Tibial artery (tissue), 4 donors: ENCODE results near the gene GGCT.
A peak's percentile ranks its signal among the peaks of the same experiment; 100 is the strongest.
"Not testable (repeated sequence)": the region's sequence is repeated elsewhere in the genome, so short reads cannot be mapped to it uniquely, and the experiment has no call there.

ENCODE experiments used
- DNase-seq, 2 donors: peaks; one replicate each; pipeline ENCODE4 v3.0.0-alpha.2; 2019
- H3K27ac ChIP-seq, 2 donors: fragments of 200-600 bp; sonication (generic) in 1 of 2; 1 replicate in 1 of 2; 2 replicates in 1 of 2; pipeline ENCODE4 v1.5.1; 2018 to 2019; ENCODE audit warnings: mild to moderate bottlenecking in 1 of 2
- H3K27me3 ChIP-seq, 2 donors: fragments of 200-600 bp; sonication (generic) in 1 of 2; one replicate each; pipeline versions ENCODE4 v1.5.1 to v1.6.0; 2016 to 2019
- H3K36me3 ChIP-seq, 3 donors: fragments of 200-600 bp; sonication (generic) in 2 of 3; one replicate each; pipeline ENCODE4 v1.5.1; 2016 to 2019; ENCODE audit warnings: mild to moderate bottlenecking in 2 of 3
- H3K4me1 ChIP-seq, 4 donors: fragments of 200-600 bp; sonication (generic) in 2 of 4; 1 replicate in 3 of 4; 2 replicates in 1 of 4; pipeline ENCODE4 v1.5.1; 2016 to 2019
- H3K4me3 ChIP-seq, 2 donors: fragments of 200-600 bp; sonication (generic) in 1 of 2; 1 replicate in 1 of 2; 2 replicates in 1 of 2; pipeline ENCODE4 v1.5.1; 2018 to 2019; ENCODE audit warnings: mild to moderate bottlenecking in 2 of 2
- H3K9me3 ChIP-seq, 3 donors: fragments of 200-600 bp; sonication (generic) in 1 of 3; one replicate each; pipeline ENCODE4 v1.5.1; 2016 to 2019
- intact Hi-C: fragments of 100-400 bp; cut with DNase I; formaldehyde crosslinking; loops from one replicate; pipeline ENCODE4 v1.15.0; 2023; ENCODE audit warnings: low total_unique reads
- TF ChIP-seq, protein P1 (sequence below), 2 experiments: fragments of 200-600 bp in 1 of 2; fragments of 450-650 bp in 1 of 2; IDR thresholded peaks; one replicate each; pipeline ENCODE4 v1.5.1; 2017 to 2019; ENCODE audit warnings: antibody characterized with exemption in 2 of 2, mild to moderate bottlenecking in 1 of 2, moderate library complexity in 1 of 2

Gene GGCT

DNA sequence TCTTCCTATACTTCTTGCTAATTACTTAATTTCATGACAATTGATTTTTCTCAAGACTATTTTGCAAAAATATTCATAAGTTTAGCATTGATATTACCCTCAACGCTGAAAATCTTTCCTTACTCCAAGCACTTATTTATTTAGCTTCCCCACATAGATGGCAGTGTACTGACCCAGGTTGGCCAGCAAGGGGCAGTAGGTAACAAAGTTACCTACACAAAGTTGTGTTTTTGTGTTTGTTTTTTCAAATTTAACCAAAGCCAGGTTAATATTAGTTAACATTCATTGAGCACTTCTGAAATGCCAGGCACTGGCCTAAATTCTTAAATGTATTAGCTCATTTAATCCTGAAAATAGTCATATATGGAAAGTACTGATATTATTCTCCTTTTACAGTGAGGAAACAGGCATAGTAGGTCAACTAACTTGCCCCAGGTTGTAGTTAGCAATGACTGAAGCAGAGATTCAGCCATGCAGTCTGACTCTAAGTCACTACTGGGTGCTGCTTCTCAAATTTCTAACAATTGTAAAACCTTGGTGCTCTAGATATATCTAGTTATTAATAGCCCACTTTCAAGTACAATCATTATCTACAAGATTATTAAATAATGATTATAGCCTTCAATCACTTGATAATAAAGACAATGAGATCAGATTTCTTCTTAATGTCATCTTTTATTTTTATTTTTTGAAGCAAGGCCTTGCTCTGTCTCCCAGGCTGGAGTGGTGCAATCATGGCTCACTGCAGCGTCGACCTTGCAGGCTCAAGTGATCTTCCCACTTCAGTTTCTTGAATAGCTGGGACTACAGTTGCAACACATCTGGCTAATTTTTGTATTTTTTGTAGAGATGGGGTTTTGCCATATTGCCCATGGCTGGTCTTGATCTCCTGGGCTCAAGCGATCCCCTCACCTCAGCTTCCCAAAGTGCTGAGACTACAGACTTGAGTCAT is 5.8 kb upstream of the GGCT start:
- peak in 1 of 2 donors; percentile 35 for DNase-seq
- TF ChIP-seq, protein P1, sequence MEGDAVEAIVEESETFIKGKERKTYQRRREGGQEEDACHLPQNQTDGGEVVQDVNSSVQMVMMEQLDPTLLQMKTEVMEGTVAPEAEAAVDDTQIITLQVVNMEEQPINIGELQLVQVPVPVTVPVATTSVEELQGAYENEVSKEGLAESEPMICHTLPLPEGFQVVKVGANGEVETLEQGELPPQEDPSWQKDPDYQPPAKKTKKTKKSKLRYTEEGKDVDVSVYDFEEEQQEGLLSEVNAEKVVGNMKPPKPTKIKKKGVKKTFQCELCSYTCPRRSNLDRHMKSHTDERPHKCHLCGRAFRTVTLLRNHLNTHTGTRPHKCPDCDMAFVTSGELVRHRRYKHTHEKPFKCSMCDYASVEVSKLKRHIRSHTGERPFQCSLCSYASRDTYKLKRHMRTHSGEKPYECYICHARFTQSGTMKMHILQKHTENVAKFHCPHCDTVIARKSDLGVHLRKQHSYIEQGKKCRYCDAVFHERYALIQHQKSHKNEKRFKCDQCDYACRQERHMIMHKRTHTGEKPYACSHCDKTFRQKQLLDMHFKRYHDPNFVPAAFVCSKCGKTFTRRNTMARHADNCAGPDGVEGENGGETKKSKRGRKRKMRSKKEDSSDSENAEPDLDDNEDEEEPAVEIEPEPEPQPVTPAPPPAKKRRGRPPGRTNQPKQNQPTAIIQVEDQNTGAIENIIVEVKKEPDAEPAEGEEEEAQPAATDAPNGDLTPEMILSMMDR (IDR thresholded peaks at IDR 0.05) = peak; percentile 64 to 77
- Histone ChIP-seq H3K4me1 (peaks cover 0 to 6% (median 3%) of the 10 kb centered on the region in 4 donors), H3K27ac (no peak overlapping the region), H3K9me3 (no peaks in the 10 kb centered on the region), H3K36me3 (no peaks in the 10 kb centered on the region), H3K4me3 (no peak overlapping the region), H3K27me3 (no peaks in the 10 kb centered on the region)
- intact Hi-C loops = no loop called here

DNA sequence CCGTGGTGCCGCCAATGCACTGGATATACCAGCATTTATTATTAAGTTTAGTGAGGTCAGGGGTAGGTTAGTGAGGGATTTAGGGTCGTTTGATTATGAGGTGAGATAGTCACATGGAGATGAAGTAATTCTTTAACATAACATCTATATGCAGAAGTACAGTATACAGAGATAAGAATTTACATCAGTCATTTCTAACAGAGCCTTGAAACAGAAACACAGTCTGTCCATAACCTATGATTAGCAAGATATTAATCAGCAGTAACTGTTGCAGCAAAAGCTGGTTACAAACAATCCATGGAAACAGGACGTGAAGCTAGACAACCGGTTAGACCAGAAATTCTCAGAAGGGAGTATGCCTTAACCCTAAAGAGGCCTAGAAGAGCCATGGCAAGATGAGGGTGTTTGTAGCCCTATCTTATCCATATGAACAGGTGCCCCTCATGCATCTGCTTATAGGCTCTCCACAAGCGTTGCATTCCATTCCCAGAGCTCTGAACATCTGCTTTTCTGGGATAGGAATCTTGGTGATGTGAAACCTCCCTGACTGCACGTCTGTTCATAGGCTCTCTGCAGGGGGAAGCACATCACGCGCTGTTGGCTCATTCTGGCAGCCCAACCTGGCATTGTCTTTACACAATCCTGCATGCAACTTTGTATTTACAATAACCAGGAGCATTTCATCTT is 4.7 kb upstream of the GGCT start:
- intact Hi-C loops = loop anchor here (10.0 kb wide), 2 partner anchors 85 to 345 kb away; no protein-coding TSS in a partner anchor
- H3K4me1 ChIP-seq, H3K4me3 ChIP-seq, H3K27ac ChIP-seq, H3K36me3 ChIP-seq, H3K27me3 ChIP-seq, DNase-seq, H3K9me3 ChIP-seq: not testable (repeated sequence)

DNA sequence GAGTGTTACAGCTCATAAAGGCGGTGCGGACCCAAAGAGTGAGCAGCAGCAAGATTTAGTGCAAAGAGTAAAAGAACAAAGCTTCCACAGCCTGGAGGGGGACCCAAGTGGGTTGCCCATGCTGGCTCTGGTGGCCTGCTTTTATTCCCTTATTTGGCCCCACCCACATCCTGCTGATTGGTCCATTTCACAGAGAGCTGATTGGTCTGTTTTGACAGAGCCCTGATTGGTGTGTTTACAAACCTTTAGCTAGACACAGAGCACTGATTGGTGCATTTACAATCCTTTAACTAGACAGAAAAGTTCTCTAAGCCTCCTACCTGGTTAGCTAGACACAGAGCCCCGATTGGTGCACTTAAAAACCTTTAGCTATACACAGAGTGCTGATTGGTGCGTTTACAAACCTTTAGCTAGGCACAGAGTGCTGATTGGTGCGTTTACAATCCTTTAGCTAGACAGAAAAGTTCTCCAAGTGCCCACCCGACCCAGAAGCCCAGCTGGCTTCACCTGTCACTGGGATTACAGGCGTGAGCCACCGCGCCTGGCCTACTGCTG is 2.8 kb upstream of the GGCT start:
- H3K36me3 ChIP-seq, DNase-seq, H3K27ac ChIP-seq, H3K27me3 ChIP-seq, H3K4me3 ChIP-seq, H3K9me3 ChIP-seq: not testable (repeated sequence)
- H3K4me1 ChIP-seq = peaks cover 0 to 25% (median 13%) of the 10 kb centered on the region in 4 donors
- intact Hi-C loops = loop anchor here (10.0 kb wide), 2 partner anchors 83 to 343 kb away; no protein-coding TSS in a partner anchor

DNA sequence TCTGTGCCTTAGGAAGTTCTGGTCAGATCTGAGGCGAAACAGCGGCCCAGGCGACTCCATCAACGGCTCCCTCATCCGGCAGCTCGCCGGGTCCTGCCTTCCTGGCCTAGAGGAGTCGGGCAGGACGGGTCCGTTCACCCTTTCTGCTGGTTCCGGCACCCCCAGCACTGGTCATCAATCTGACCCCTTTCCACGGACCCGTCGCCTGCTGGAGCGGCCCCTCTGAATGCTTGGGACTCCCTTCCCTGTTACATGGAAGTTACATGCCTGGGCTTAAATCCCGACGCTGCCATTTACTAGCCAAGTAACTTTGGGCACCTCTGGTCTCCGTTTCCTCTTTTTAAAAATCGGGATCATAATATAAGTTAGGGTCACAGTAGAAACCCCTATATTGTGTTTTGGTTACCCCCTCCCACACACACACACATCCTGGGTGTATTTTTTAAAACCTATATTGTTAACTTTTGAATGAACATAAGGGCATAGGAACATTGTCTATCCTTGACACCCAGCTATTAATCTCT is 607 bp upstream of the GGCT start:
- no peak for DNase-seq
- no peaks in the 10 kb centered on the region for H3K36me3 ChIP-seq
- TF ChIP-seq, protein P1 (IDR thresholded peaks at IDR 0.05) = no peak
- intact Hi-C loops = loop anchor here (10.0 kb wide), 2 partner anchors 80 to 340 kb away; no protein-coding TSS in a partner anchor
- no peaks in the 10 kb centered on the region for H3K9me3 ChIP-seq
- H3K27ac ChIP-seq = peak overlapping the region; percentile 94 to 98
- no peaks in the 10 kb centered on the region for H3K27me3 ChIP-seq
- H3K4me3 ChIP-seq = peak overlapping the region; percentile 68 to 82
- H3K4me1 ChIP-seq = peaks cover 0 to 25% (median 13%) of the 10 kb centered on the region in 4 donors

DNA sequence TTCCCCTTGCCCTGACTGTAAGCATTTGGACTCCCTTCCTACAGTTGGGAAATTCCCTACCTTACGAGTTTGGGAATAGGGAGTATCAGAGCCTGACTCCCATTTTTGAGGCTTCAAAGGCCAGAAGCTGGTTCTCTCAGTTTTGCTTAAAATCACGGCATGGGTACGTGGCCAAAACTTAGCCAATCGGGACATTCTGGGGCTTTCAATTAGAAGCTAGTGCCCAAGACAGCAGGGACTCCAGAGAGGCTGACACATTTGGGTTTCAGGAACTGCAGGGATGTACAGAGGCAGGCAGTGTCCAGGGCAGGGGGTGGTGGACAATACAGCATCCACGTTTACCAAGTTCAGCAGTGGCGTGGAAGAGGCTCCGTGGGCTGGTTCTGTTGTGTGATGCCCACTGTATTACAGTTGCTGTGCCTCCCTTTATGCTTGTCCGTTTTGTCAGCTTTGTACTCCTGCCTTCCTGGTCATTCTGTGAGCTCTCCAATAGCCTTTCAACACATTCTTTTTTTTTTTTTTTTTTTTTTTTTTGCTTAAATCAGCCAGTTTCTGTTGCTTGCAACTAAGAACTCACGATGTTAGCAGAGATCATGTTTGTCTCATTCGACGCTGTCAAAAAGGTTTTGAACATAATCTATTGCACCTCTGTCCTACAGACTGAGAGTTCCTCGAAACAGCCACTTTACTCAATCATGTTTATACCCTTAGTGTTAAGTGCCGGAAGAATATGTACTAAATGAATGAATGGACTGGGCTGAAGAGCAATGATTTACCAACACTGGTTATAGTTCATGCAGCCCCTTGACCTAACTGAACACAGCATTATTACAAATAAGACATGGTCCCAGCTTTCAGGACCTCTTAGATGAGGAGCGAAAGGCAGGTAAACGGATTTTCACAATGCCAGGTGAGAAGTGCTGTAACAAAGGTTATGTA is 1.1 kb downstream of the GGCT start:
- peaks cover 0 to 25% (median 13%) of the 10 kb centered on the region in 4 donors for H3K4me1 ChIP-seq
- H3K27me3 ChIP-seq = no peaks in the 10 kb centered on the region
- intact Hi-C loops = loop anchor here (10.0 kb wide), 2 partner anchors 79 to 339 kb away; no protein-coding TSS in a partner anchor
- no peak for DNase-seq
- H3K9me3 ChIP-seq = no peaks in the 10 kb centered on the region
- TF ChIP-seq, protein P1 (IDR thresholded peaks at IDR 0.05) = no peak
- H3K27ac ChIP-seq = peak overlapping the region; percentile 94 to 98
- peak overlapping the region; percentile 68 to 82 for H3K4me3 ChIP-seq
- H3K36me3 ChIP-seq = no peaks in the 10 kb centered on the region
